A549 (cell line): ENCODE measurements around the gene HAS3.

ENCODE experiments used
- CTCF ChIP-seq: fragments of >200 bp; sonication (Bioruptor Twin); formaldehyde crosslinking; IDR thresholded peaks from 3 replicates; pipeline ENCODE4 v1.5.1; 2016
- FOSL2 ChIP-seq, 2 experiments: fragments of 450-650 bp in 1 of 2; fragments of >200 bp in 1 of 2; sonication (Bioruptor Twin) in 1 of 2; formaldehyde crosslinking; IDR thresholded peaks; 2 replicates each; pipeline versions ENCODE4 v1.5.0 to v1.6.1; 2016 to 2020; ENCODE audit warnings: mild to moderate bottlenecking in 1 of 2, moderate library complexity in 1 of 2
- HOXB13 ChIP-seq: fragments of 250-450 bp; sonication (Bioruptor Pico); IDR thresholded peaks from 2 replicates; pipeline ENCODE4 v1.5.0; 2020; ENCODE audit warnings: low read depth, mild to moderate bottlenecking, moderate library complexity
- KDM1A ChIP-seq: fragments of 200-600 bp; sonication (generic); IDR thresholded peaks from 2 replicates; pipeline ENCODE4 v1.6.1; 2016; ENCODE audit warnings: low read depth, mild to moderate bottlenecking
- POLR2A ChIP-seq: IDR thresholded peaks from 2 replicates; pipeline ENCODE4 v1.6.1; 2012; ENCODE audit warnings: mild to moderate bottlenecking, low read length
- RCOR1 ChIP-seq: fragments of 150-350 bp; IDR thresholded peaks from 2 replicates; pipeline ENCODE4 v1.6.1; 2014; ENCODE audit warnings: antibody characterized with exemption, low read length, low read depth
- RFX5 ChIP-seq: fragments of 450-650 bp; IDR thresholded peaks from 2 replicates; pipeline ENCODE4 v1.7.1; 2014; ENCODE audit warnings: antibody characterized with exemption, mild to moderate bottlenecking, moderate library complexity
- TF ChIP-seq, protein P1 (sequence below): fragments of 200-600 bp; sonication (generic); IDR thresholded peaks from 2 replicates; pipeline ENCODE4 v1.6.1; 2016; ENCODE audit warnings: antibody characterized with exemption, mild to moderate bottlenecking, moderate library complexity

DNA sequence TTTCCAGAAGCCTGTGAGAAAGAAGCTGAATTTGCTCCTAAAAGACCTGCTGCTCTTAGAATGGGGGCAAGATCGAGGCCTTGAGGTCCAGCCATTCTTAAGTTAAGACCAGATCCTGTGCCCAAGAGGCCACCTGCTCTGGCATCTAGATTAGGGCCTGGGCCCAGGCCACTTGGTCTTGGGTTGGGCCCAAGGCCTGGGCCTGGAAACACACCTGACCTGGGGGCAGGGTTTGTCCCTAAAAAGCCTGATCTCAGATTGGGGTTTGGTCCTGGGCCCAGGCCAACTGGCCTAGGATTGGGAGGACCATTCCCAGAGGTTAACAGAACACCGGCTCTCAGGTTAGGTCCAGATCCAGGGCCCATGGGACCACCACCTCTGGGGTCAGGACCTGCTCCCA is 14.1 kb downstream of the HAS3 start:
- TF ChIP-seq HOXB13 (CRISPR knock-in tag), result no peak
- no peak for TF ChIP-seq RCOR1
- no peak for TF ChIP-seq CTCF
- TF ChIP-seq POLR2A, result no peak
- no peak for TF ChIP-seq FOSL2 (IDR thresholded peaks at IDR 0.05)
- TF ChIP-seq FOSL2 (CRISPR knock-in tag; IDR thresholded peaks at IDR 0.05), result no peak
- TF ChIP-seq, protein P1, sequence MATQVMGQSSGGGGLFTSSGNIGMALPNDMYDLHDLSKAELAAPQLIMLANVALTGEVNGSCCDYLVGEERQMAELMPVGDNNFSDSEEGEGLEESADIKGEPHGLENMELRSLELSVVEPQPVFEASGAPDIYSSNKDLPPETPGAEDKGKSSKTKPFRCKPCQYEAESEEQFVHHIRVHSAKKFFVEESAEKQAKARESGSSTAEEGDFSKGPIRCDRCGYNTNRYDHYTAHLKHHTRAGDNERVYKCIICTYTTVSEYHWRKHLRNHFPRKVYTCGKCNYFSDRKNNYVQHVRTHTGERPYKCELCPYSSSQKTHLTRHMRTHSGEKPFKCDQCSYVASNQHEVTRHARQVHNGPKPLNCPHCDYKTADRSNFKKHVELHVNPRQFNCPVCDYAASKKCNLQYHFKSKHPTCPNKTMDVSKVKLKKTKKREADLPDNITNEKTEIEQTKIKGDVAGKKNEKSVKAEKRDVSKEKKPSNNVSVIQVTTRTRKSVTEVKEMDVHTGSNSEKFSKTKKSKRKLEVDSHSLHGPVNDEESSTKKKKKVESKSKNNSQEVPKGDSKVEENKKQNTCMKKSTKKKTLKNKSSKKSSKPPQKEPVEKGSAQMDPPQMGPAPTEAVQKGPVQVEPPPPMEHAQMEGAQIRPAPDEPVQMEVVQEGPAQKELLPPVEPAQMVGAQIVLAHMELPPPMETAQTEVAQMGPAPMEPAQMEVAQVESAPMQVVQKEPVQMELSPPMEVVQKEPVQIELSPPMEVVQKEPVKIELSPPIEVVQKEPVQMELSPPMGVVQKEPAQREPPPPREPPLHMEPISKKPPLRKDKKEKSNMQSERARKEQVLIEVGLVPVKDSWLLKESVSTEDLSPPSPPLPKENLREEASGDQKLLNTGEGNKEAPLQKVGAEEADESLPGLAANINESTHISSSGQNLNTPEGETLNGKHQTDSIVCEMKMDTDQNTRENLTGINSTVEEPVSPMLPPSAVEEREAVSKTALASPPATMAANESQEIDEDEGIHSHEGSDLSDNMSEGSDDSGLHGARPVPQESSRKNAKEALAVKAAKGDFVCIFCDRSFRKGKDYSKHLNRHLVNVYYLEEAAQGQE, result no peak
- TF ChIP-seq KDM1A, result no peak
- no peak for TF ChIP-seq RFX5
